ENCODE measurements around the gene ARF1. TPM values are rescaled to one million over a fixed set of nuclear protein-coding genes. Genes with fewer than 3 reads are reported as not detected.
A peak's percentile ranks its signal among the peaks of the same experiment; 100 is the strongest.

Gene ARF1
- total RNA-seq, 2 donors from 2014 or later, result 478 to 512 TPM

GRCh38 chr1:228079013-228079412, 3.5 kb upstream of the ARF1 start:
- TF ChIP-seq POLR2AphosphoS5 (IDR thresholded peaks at IDR 0.05) (no peak), POLR2A (IDR thresholded peaks at IDR 0.05) (no peak)
- TF ChIP-seq, protein P1, sequence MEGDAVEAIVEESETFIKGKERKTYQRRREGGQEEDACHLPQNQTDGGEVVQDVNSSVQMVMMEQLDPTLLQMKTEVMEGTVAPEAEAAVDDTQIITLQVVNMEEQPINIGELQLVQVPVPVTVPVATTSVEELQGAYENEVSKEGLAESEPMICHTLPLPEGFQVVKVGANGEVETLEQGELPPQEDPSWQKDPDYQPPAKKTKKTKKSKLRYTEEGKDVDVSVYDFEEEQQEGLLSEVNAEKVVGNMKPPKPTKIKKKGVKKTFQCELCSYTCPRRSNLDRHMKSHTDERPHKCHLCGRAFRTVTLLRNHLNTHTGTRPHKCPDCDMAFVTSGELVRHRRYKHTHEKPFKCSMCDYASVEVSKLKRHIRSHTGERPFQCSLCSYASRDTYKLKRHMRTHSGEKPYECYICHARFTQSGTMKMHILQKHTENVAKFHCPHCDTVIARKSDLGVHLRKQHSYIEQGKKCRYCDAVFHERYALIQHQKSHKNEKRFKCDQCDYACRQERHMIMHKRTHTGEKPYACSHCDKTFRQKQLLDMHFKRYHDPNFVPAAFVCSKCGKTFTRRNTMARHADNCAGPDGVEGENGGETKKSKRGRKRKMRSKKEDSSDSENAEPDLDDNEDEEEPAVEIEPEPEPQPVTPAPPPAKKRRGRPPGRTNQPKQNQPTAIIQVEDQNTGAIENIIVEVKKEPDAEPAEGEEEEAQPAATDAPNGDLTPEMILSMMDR (IDR thresholded peaks at IDR 0.05), result no peak
- intact Hi-C loops (cut with DNase I), result no loop called here
- Histone ChIP-seq H3K36me3 (no peaks in the 10 kb centered on the region), H3K27ac (no peak overlapping the region), H3K4me1 (replicated peaks) (peaks cover 7% of the 10 kb centered on the region), H3K4me3 (no peak overlapping the region), H3K9me3 (no peaks in the 10 kb centered on the region), H3K27me3 (replicated peaks; ENCODE audit: insufficient read depth) (no peaks in the 10 kb centered on the region)
- DNase-seq (ENCODE audit: low spot score), result no peak
- WGBS, result 88% methylated on average over 7 of the region's 7 CpGs

DNA sequence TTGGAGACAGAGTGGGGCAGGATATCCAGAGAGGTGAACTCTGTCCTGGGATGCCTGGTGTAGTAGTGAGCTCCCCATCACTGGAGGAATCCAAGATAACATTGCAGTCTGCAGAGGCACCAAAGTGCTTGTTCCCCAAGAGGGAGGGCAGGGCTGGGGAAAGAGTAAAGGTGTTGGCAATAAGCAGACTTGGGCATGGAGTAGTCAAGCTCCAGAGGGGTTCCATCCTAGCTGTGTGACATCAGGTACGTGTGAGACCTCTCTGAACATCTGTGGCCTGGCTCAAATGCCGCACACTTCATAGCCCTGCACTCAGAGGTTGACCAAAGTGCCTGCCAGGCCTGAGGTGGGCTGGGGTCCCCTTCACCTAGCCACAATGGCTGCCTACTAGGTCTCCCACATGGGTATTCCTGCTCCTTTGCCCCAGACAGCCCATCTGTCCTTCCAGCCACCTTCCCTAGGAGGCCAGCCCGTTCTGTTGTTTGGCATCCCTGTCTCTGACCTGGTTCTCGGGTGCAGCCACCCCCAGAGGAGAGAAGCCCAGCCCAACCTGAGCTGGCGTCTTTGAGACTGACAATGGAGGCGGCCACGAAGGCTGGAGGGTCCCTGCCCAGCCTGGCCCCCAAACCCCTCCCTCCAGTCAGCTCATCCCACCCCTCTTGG, 2.8 kb upstream of the ARF1 start:
- Histone ChIP-seq H3K36me3 (no peaks in the 10 kb centered on the region), H3K27me3 (replicated peaks; ENCODE audit: insufficient read depth) (no peaks in the 10 kb centered on the region), H3K4me3 (no peak overlapping the region), H3K4me1 (replicated peaks) (peaks cover 10% of the 10 kb centered on the region), H3K9me3 (no peaks in the 10 kb centered on the region), H3K27ac (no peak overlapping the region)
- WGBS, result 95% methylated on average over 7 of the region's 7 CpGs
- TF ChIP-seq, protein P1 (IDR thresholded peaks at IDR 0.05), result no peak
- TF ChIP-seq POLR2AphosphoS5 (IDR thresholded peaks at IDR 0.05), result no peak
- no peak for DNase-seq (ENCODE audit: low spot score)
- intact Hi-C loops (cut with DNase I), result loop anchor here (5.0 to 10.0 kb wide), 2 partner anchors 132 to 315 kb away; partner anchors contain the start of gene WNT9A

- 90% methylated on average over 7 of the region's 7 CpGs for WGBS
- no peaks in the 10 kb centered on the region for H3K27me3 ChIP-seq (replicated peaks; ENCODE audit: insufficient read depth)
- DNase-seq (ENCODE audit: low spot score), result no peak
- peaks cover 23% of the 10 kb centered on the region for H3K4me1 ChIP-seq (replicated peaks)
- peak overlapping the region; percentile 95 to 100 for H3K4me3 ChIP-seq
- no peaks in the 10 kb centered on the region for H3K9me3 ChIP-seq
- no peaks in the 10 kb centered on the region for H3K36me3 ChIP-seq
- H3K27ac ChIP-seq, result no peak overlapping the region
- intact Hi-C loops (cut with DNase I), result loop anchor here (5.0 to 10.0 kb wide), 2 partner anchors 134 to 316 kb away; partner anchors contain the start of gene WNT9A
- TF ChIP-seq POLR2AphosphoS5 (IDR thresholded peaks at IDR 0.05) (no peak), POLR2A (IDR thresholded peaks at IDR 0.05) (no peak)
- TF ChIP-seq, protein P1 (IDR thresholded peaks at IDR 0.05), result no peak
Measured at GRCh38 chr1:228081144-228081543, 1.4 kb upstream of the ARF1 start.

DNA sequence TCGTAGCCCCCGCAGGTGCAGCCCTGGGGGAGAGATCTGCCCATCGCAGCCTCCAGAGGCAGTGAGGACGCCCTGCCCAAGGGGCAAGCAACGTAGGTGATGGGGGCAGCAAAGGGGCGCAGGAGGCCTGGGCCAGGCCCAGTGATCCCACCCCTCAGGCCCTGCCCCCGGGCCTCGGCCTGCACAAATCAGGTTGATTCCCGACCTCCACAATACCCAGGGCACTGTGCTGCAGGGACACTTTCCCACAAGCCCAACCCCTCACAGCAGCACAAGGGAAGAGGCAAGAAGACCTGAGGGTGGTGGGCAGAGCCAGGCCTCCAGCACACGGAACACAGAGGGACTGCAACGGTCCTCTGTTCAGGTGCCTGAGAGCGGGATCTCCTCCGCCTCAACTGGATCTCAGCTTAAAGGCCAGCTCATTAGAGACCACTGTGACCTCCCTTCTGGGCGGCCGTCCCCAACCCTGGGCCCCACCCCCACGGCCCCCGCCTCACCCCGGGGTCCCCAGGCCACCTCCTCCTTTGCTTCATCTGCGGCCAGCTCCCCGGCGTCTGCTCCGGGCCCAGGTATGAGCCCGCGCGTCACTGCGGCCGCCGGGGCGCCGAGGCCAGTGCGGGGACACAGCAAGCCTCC, 812 bp upstream of the ARF1 start:
- DNase-seq (ENCODE audit: low spot score), result no peak
- no peak for TF ChIP-seq POLR2A (IDR thresholded peaks at IDR 0.05)
- no peak for TF ChIP-seq POLR2AphosphoS5 (IDR thresholded peaks at IDR 0.05)
- TF ChIP-seq, protein P1 (IDR thresholded peaks at IDR 0.05), result no peak
- intact Hi-C loops (cut with DNase I), result loop anchor here (2.0 to 10.0 kb wide), 3 partner anchors 27 to 317 kb away; partner anchors contain the start of genes MRPL55 and WNT9A
- Histone ChIP-seq H3K27me3 (replicated peaks; ENCODE audit: insufficient read depth) (no peaks in the 10 kb centered on the region), H3K9me3 (no peaks in the 10 kb centered on the region), H3K4me3 (peak overlapping the region; percentile 95 to 100), H3K27ac (peak overlapping the region; percentile 98 to 100), H3K36me3 (no peaks in the 10 kb centered on the region), H3K4me1 (replicated peaks) (peaks cover 25% of the 10 kb centered on the region)
- WGBS, result 9% methylated on average over 31 of the region's 31 CpGs
